ENCODE data around the gene PRR29.

Gene PRR29

GRCh38 chr17:64042700-64043485 lies 44.7 kb downstream of the PRR29 start:
- no peak for DNase-seq (ENCODE audit: low read depth)

GRCh38 chr17:64045176-64045575 lies 47.0 kb downstream of the PRR29 start:
- no peak for DNase-seq (ENCODE audit: low read depth)

DNA sequence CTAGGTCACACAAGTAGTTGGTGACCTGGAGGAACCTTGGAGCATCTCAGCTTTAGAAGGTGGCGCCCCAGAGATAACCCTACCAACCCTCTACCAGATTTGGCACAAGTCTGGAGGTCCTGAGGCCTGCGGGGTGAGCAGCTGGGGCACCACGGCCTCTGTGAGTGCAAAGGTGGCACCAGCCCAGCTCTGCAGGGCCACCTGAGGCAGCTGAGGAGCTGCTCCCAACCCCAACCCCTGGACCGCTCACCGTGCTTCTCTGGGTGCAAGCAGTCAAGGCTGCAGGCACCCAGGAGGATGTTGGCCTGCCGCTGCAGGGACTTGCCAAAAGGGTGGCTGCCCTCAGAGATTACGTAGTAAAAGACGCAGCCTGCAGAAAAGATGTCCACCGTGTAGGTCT lies 50.7 kb downstream of the PRR29 start:
- DNase-seq (ENCODE audit: low read depth) = no peak

- no peak for DNase-seq (ENCODE audit: low read depth)
These were observed 53.0 kb downstream of the PRR29 start for GRCh38 chr17:64051153-64051552.

- DNase-seq (ENCODE audit: low read depth) = no peak
These were observed 55.0 kb downstream of the PRR29 start for GRCh38 chr17:64053101-64053500.
